GM12801 (cell line): ENCODE data around the gene DCHS1.

Experiments used
- CTCF ChIP-seq: IDR thresholded peaks from one replicate; pipeline ENCODE4 v1.5.1; 2011; ENCODE audit warnings: control low read depth; ENCODE audit not compliant: insufficient read length; ENCODE audit errors: extremely low read depth

Gene DCHS1

GRCh38 chr11:6620636-6621035 lies 35.0 kb downstream of the DCHS1 start:
- TF ChIP-seq CTCF, result no peak

GRCh38 chr11:6619004-6619745 lies 36.4 kb downstream of the DCHS1 start, which contains the start of gene TPP1:
TPP1 (minus strand) TSS chr11:6619422; CDS start chr11:6619400, 22 bp downstream.
- TF ChIP-seq CTCF, result no peak

- no peak for TF ChIP-seq CTCF
These were observed 37.2 kb downstream of the DCHS1 start for GRCh38 chr11:6618117-6619003.

- no peak for TF ChIP-seq CTCF
These were observed 38.3 kb downstream of the DCHS1 start for GRCh38 chr11:6617315-6617781.

GRCh38 chr11:6616596-6617250 lies 38.9 kb downstream of the DCHS1 start:
- no peak for TF ChIP-seq CTCF

- no peak for TF ChIP-seq CTCF
These were observed 39.6 kb downstream of the DCHS1 start for GRCh38 chr11:6615882-6616585.
